BLaER1 (cell line): ENCODE results near the gene ABHD17A.

Source experiments
- H3K27ac ChIP-seq: shearing (Covaris generic); formaldehyde crosslinking; 2 replicates; pipeline ENCODE4 v1.8.1; 2022
- H3K27me3 ChIP-seq: shearing (Covaris generic); formaldehyde crosslinking; 2 replicates; pipeline ENCODE4 v1.8.1; 2022
- H3K36me3 ChIP-seq: shearing (Covaris generic); formaldehyde crosslinking; 2 replicates; pipeline ENCODE4 v1.8.1; 2022
- H3K4me1 ChIP-seq: shearing (Covaris generic); formaldehyde crosslinking; 2 replicates; pipeline ENCODE4 v1.8.1; 2022
- H3K4me2 ChIP-seq: shearing (Covaris generic); formaldehyde crosslinking; 2 replicates; pipeline ENCODE4 v1.8.1; 2022
- H3K4me3 ChIP-seq: shearing (Covaris generic); formaldehyde crosslinking; 2 replicates; pipeline ENCODE4 v1.8.1; 2022
- H3K9ac ChIP-seq: shearing (Covaris generic); formaldehyde crosslinking; 2 replicates; pipeline ENCODE4 v1.8.1; 2022
- H3K9me3 ChIP-seq: shearing (Covaris generic); formaldehyde crosslinking; 2 replicates; pipeline ENCODE4 v1.8.1; 2022
- H4K20me1 ChIP-seq: shearing (Covaris generic); formaldehyde crosslinking; 2 replicates; pipeline ENCODE4 v1.8.1; 2022
- Cebpa-rat ChIP-seq: shearing (Covaris generic); IDR thresholded peaks from 2 replicates; pipeline ENCODE4 v1.8.1; 2022

Gene ABHD17A

DNA sequence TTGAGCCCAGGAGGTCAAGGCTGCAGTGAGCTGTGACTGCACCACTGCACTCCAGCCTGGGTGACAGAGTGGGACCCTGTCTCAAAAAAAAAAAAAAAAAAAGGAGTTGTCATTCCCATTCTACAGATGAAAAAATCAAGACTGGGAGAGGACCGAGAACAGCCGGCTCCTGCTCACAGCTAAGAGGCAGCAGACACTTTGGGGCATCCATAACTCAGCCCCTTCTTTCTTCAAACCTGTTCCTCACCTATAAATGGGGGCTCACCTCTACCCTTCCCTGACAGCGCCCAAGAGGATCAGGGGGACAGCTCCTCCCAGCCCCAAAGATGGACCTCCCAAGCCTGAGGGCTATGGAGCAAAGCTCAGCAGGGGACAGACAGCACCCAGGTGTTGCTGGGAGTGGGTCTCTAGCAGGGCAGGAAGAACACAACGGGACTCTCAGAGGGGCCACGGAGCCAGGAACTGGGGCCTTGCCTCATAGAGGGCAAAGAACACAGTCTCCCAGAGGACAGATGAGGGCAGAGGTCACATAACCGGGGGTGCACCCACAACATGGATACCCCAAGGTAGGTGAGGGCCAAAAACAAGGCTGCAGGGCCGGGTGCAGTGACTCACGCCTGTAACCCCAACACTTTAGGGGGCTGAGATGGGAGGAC lies 18.5 kb downstream of the ABHD17A start:
- Histone ChIP-seq H3K9ac (no peak overlapping the region), H3K4me1 (peaks cover 39% of the 10 kb centered on the region), H3K27me3 (no peaks in the 10 kb centered on the region), H3K9me3 (no peaks in the 10 kb centered on the region), H3K27ac (no peak overlapping the region), H3K4me3 (no peak overlapping the region), H4K20me1 (peaks cover 18% of the 10 kb centered on the region), H3K4me2 (no peak overlapping the region), H3K36me3 (peaks cover 18% of the 10 kb centered on the region)
- no peak for TF ChIP-seq Cebpa-rat

DNA sequence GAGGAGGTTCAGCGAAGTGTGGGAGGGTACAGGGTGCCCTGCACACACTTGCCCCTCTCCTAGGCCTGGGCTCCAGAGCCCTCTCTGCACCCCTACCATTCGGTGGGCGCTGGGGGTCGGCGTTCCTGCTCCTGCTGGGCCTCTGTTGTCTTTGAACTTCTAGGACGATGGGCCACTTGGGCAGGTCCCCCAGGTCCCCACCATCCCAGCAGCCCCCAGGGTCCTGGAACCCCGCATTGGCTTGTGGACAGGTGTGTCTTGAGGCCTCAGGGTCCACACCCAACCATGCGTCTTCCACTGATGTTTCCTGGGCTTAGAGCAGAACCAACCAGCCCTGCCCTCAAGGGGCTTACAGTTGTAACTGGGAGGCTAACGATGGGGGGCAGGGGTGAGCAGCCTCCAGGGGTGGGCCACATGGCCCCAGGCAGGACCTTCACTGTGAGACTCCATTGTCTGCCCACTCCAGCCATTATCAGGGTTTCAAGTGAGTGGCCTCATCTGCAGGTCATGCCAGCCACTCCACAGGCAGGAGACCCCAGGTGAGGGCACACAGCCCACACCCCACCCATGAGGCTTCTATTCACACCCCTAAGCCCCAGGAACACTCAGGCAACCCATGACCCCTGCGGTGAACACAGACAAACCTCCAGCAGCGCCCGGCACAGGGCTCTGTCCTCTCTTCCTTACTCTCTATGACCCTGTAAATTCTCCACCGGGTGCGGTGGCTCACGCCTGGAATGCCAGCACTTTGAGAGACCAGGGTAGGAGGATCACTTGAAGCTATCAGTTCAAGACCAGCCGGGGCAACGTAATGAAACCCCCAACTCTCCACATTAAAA lies 19.9 kb downstream of the ABHD17A start:
- Histone ChIP-seq H3K4me2 (peak overlapping the region; percentile 93), H3K36me3 (peaks cover 5% of the 10 kb centered on the region), H3K4me1 (peaks cover 43% of the 10 kb centered on the region), H3K9me3 (no peaks in the 10 kb centered on the region), H3K27ac (peak overlapping the region; percentile 98), H3K9ac (peak overlapping the region; percentile 96), H3K4me3 (peak overlapping the region; percentile 96), H4K20me1 (peaks cover 22% of the 10 kb centered on the region), H3K27me3 (no peaks in the 10 kb centered on the region)
- no peak for TF ChIP-seq Cebpa-rat

DNA sequence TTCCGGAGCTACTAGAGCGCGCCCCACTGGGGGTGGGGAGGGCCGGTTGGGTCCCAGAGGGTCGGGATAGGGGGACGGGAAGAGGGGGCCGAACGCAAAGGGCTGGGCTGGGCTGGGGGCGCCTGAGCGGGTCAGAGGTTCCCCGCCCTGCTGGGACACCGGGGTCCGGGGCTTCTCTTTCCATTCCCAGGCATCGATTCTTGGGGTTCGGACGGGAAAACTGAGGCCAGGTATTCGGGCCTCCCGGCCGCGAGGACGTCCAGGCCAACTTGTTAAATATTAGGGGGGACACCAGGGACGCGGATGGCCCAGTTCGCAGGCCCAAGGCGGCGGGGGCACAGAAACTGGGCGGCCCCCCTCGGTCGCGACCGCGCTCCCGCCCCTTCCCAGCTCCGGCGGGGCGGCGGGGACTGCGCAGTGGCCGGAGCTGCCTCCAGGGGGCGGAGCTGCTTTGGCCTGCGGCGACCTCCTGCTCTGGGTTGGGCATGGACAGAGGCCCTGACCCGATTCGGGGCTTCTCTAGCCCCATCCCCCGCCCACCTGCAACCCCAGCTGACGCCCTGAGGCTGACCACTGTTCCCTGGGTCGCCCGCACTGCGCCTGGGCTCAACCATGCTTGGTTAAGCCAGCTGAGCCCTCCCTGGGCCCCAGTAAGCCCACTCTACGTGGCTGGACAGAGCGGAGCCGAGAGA lies 20.7 kb downstream of the ABHD17A start:
- Histone ChIP-seq H3K4me3 (peak overlapping the region; percentile 96), H3K4me2 (peak overlapping the region; percentile 93), H3K9me3 (no peaks in the 10 kb centered on the region), H3K36me3 (no peaks in the 10 kb centered on the region), H3K27me3 (no peaks in the 10 kb centered on the region), H3K27ac (peak overlapping the region; percentile 98), H4K20me1 (peaks cover 29% of the 10 kb centered on the region), H3K9ac (peak overlapping the region; percentile 96), H3K4me1 (peaks cover 41% of the 10 kb centered on the region)
- TF ChIP-seq Cebpa-rat = no peak

DNA sequence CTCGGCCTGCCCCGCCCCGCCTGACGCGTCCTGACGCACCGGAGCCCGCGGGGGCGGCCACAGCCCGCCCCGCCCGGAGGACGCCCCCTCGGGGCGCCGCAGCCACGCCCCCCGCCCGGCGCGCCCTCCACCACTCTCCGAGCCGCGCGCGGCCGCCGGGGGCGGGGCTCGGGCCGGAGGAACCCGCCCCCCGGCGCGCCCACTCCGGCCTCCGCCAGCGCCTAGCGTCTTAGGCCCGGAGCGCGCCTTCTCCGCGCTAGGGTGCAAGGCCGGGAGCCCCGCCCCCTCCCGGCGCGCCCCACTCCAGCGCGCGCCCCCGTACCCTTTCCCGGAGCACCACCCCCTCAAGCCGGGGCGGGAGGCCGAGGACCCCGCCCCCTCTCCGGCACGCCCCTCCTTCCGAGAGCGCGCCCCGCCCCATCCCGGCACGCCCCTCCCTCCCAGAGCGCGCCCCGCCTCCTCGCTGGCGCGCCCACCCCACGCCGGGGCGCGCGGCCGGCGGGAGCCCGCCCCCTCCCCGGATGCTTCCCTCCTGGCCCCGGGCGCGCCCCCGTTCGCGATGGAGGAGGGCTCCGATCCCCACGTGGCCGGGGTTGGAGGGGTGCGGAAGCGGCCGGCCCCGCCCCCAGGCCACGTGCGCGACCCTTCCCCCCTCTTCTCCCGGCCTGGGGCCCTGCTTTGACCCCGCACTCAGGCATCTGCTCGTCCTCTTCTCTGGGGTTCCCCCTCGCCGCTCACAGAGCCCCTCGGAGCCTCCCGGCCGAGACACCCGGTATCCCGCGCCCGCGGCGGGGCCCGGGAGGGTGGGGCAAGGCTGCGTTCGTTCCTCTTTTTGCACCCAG lies 21.4 kb downstream of the ABHD17A start:
- H3K36me3 ChIP-seq = no peaks in the 10 kb centered on the region
- peaks cover 41% of the 10 kb centered on the region for H3K4me1 ChIP-seq
- no peaks in the 10 kb centered on the region for H3K9me3 ChIP-seq
- TF ChIP-seq Cebpa-rat = no peak
- H3K9ac ChIP-seq = peak overlapping the region; percentile 96
- peak overlapping the region; percentile 98 for H3K27ac ChIP-seq
- peak overlapping the region; percentile 93 for H3K4me2 ChIP-seq
- no peaks in the 10 kb centered on the region for H3K27me3 ChIP-seq
- H4K20me1 ChIP-seq = peaks cover 37% of the 10 kb centered on the region
- peak overlapping the region; percentile 96 for H3K4me3 ChIP-seq

DNA sequence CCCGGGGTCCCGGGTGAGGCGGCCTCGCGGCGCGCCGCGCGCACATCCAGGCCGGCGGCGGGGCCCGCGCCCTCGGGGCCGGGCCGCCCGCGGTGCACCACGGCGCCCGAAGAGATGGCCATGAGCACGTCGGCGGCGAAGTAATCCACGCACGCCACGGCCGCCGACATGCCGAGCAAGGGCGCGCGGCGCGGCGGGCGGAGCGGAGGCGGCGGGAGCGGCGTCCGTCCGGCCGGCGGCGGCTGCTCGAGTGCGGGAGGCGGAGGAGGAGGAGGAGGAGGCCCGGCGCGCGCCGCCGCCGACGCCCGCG lies 22.0 kb downstream of the ABHD17A start, which contains the start of gene KLF16:
Gene KLF16 (minus strand): TSS at position 252 of the 310 bp plus-strand sequence. CDS start 82 bp downstream, at position 170.
- no peaks in the 10 kb centered on the region for H3K36me3 ChIP-seq
- H3K9me3 ChIP-seq = no peaks in the 10 kb centered on the region
- H3K4me3 ChIP-seq = peak within 1 kb of the TSS; percentile 96
- peaks cover 43% of the 10 kb centered on the region for H4K20me1 ChIP-seq
- no peaks in the 10 kb centered on the region for H3K27me3 ChIP-seq
- peak within 1 kb of the TSS; percentile 98 for H3K27ac ChIP-seq
- no peak for TF ChIP-seq Cebpa-rat
- H3K9ac ChIP-seq = peak within 1 kb of the TSS; percentile 96
- H3K4me1 ChIP-seq = peaks cover 44% of the 10 kb centered on the region
- peak within 1 kb of the TSS; percentile 99 for H3K4me2 ChIP-seq

DNA sequence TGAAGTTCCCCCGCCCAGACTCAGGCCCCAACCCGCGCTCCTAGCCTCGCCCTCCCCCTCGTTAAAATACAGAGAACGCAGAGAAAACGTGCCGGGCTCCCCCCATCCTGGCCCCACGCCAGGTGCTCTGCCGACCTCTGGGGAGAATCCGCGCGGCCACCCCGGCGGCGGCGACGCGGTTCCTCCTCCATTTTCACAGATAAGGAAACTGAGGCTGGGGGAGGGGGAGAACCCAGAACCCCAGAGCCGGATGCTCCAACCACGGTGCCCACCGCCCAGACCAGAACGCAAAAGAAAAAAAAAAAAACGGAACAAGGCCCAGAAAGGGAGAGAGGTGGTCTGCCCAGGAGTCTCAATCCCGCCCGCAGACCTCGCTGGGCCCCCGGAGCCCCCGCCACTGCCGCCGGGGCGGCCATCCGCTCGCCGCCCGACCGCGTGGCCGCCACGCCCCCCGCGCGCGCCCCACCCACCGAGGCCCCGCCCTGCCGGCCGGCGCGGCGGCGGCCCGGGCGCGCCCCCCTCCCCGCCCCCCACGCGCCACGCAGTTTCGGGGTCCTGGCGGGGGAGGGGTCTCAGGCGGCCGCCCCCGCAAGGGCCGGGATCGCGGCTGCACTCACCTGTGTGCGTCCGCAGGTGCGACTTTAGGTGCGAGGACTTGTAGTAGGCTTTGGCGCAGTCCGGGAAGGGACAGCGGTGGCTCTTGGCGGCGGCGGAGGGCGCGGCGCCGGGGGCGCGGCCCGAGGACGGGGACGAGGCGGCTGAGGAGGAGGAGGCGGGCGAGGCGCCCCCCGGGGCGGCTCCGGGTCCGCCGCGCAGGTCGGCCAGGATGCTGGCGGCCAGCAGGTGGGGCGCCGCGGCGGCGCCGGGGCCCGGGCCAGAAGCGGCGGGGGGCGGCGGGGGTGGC lies 22.6 kb downstream of the ABHD17A start:
- Histone ChIP-seq H3K27ac (peak overlapping the region; percentile 91), H4K20me1 (peaks cover 49% of the 10 kb centered on the region), H3K27me3 (no peaks in the 10 kb centered on the region)

DNA sequence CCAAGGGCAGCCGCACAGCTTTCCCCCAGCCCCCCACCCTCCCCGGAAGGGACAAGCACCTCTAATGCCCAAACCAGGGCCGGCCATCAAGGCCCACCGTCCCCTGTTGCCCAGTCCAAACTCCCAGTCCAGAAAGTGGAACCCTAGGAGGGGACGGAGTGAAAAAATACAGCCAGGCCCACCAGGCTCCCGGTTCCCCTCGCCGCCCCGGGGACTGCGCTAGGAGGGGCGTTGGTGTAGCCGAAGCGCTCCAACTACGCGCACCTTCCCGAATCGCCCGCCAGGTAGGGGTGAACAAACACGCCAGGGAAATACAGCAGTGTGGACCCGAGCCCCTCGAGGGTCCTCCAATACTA lies 23.2 kb downstream of the ABHD17A start:
- Histone ChIP-seq H3K27ac (peak overlapping the region; percentile 91), H3K36me3 (no peaks in the 10 kb centered on the region), H3K27me3 (no peaks in the 10 kb centered on the region), H3K9ac (peak overlapping the region; percentile 93), H3K9me3 (no peaks in the 10 kb centered on the region), H4K20me1 (peaks cover 49% of the 10 kb centered on the region), H3K4me2 (peak overlapping the region; percentile 99), H3K4me1 (peaks cover 54% of the 10 kb centered on the region), H3K4me3 (peak overlapping the region; percentile 96)
- no peak for TF ChIP-seq Cebpa-rat

More for the DNA sequence above, 22.6 kb downstream of the ABHD17A start:
- peaks cover 50% of the 10 kb centered on the region for H3K4me1 ChIP-seq
- no peak for TF ChIP-seq Cebpa-rat
- peak overlapping the region; percentile 99 for H3K4me2 ChIP-seq
- peak overlapping the region; percentile 93 for H3K9ac ChIP-seq
- no peaks in the 10 kb centered on the region for H3K9me3 ChIP-seq
- peak overlapping the region; percentile 96 for H3K4me3 ChIP-seq
- H3K36me3 ChIP-seq = no peaks in the 10 kb centered on the region

DNA sequence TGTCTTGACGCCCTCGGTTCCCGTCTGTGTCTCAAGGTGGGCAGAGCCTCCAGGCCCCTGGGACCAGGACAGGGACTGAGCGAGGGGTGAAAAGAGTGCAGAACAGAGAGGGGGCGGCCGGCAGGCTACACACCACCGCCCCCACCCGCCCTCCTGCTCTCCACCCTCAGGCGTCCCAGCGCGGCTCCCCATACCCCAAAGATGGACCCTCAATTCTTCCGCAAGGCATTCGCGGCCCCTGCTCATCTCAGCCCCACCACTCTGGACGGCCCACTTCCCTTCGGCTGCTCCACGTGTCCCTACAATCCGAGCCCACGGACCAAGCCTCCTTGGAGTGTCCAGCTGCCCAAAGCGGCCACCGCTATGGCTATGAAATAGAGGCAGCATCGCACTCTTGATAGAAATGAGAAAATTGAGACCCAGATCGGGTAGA lies 23.7 kb downstream of the ABHD17A start:
- peak overlapping the region; percentile 91 for H3K27ac ChIP-seq
- H3K4me3 ChIP-seq = peak overlapping the region; percentile 96

More for the DNA sequence above, 23.7 kb downstream of the ABHD17A start:
- TF ChIP-seq Cebpa-rat = no peak
- Histone ChIP-seq H3K36me3 (no peaks in the 10 kb centered on the region), H3K9me3 (no peaks in the 10 kb centered on the region), H4K20me1 (peaks cover 49% of the 10 kb centered on the region), H3K4me1 (peaks cover 54% of the 10 kb centered on the region), H3K27me3 (no peaks in the 10 kb centered on the region), H3K4me2 (peak overlapping the region; percentile 99), H3K9ac (peak overlapping the region; percentile 93)
